22Rv1 (cell line): ENCODE measurements around the gene TCN2.
"Not testable (repeated sequence)": the region's sequence is repeated elsewhere in the genome, so short reads cannot be mapped to it uniquely, and the experiment has no call there.

Experiments
- H3K27ac ChIP-seq: fragments of 450-650 bp; 2 replicates; pipeline ENCODE4 v1.5.1; 2017
- CTCF ChIP-seq: fragments of 450-650 bp; IDR thresholded peaks from 2 replicates; pipeline ENCODE4 v1.5.1; 2017; ENCODE audit warnings: mild to moderate bottlenecking
- ZFX ChIP-seq: fragments of 450-650 bp; IDR thresholded peaks from 2 replicates; pipeline ENCODE4 v1.6.1; 2017; ENCODE audit warnings: antibody characterized with exemption, borderline replicate concordance

Gene TCN2

GRCh38 chr22:30671071-30671470 is 64.1 kb downstream of the TCN2 start:
- TF ChIP-seq ZFX: no peak
- TF ChIP-seq CTCF: no peak
- no peak overlapping the region for H3K27ac ChIP-seq

- no peak for TF ChIP-seq ZFX
- TF ChIP-seq CTCF: no peak
- no peak overlapping the region for H3K27ac ChIP-seq
Observed at GRCh38 chr22:30673136-30673535, 66.2 kb downstream of the TCN2 start.

- no peak overlapping the region for H3K27ac ChIP-seq
- TF ChIP-seq CTCF: no peak
- no peak for TF ChIP-seq ZFX
Observed at GRCh38 chr22:30674482-30674881, 67.5 kb downstream of the TCN2 start.

GRCh38 chr22:30675436-30675835 is 68.5 kb downstream of the TCN2 start:
- H3K27ac ChIP-seq: no peak overlapping the region
- no peak for TF ChIP-seq CTCF
- TF ChIP-seq ZFX: no peak

- not testable (repeated sequence) for H3K27ac ChIP-seq
Observed at GRCh38 chr22:30676565-30676964, 69.6 kb downstream of the TCN2 start.
